ENCODE results near the gene MRNIP.

GRCh38 chr5:179872055-179872827 is 13.6 kb upstream of the MRNIP start:
- TF ChIP-seq CTCF (conservative IDR thresholded peaks at IDR 0.05; ENCODE audit: low read depth, low read length) (no peak), EZH2 (IDR thresholded peaks at IDR 0.05; ENCODE audit: low read length, unreplicated experiment) (no peak), EZH2phosphoT487 (IDR thresholded peaks at IDR 0.05; ENCODE audit: borderline replicate concordance, low read length) (no peak)
